ENCODE data around the gene HEATR5A. TPM values are rescaled to one million over a fixed set of nuclear protein-coding genes. Genes with fewer than 3 reads are reported as not detected.

HEATR5A gene
- total and polyA plus RNA-seq, 9 of the 15 experiments (the other 6 are each of a cell fraction or from before 2014, with no cell fraction given) = 8.0 to 50.9 (median 23.0) TPM

DNA sequence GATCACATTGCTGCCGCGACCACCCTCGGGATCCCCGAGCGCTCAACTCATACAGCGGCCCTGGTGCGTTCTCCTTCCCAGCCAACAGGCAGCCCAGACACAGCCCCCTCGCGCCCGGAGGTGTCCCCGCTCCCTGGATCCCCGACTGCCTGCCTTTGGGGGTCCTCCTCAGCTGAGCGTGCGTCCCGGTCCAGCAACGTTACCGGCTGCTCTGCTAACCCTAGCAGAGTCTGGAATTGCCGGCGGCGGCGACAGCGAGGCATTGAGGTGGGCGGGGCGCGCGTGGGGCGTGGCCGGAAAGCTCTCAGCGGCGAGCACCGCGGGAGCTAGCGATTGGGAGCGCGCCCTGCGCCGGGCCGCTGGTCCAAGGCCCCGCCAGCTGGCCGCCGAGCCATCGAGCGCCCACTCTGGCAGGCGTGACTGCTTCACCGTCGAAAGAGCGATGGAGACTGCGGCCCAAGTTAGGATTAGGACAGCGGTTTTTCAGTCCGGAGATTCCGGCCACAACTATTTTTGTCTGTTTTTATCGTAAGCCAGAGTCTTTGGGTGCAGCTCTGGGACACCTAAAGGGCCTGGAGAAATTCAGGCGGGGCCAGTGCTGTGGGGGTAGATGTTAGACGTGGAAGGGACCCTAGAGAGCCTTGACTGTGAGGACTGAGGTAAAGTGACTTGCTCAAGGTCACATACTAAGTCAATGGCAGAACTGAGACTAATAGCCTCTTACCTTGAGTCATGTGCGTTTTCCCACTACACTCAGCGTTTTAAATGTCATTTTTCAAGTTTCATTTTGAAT, at the start of gene HEATR5A (continued):
- no peak for TF ChIP-seq BHLHE40 (IDR thresholded peaks at IDR 0.05; ENCODE audit: low read length)
- TF ChIP-seq E2F3 (CRISPR knock-in tag; IDR thresholded peaks at IDR 0.05) = no peak
- TF ChIP-seq, protein P1, sequence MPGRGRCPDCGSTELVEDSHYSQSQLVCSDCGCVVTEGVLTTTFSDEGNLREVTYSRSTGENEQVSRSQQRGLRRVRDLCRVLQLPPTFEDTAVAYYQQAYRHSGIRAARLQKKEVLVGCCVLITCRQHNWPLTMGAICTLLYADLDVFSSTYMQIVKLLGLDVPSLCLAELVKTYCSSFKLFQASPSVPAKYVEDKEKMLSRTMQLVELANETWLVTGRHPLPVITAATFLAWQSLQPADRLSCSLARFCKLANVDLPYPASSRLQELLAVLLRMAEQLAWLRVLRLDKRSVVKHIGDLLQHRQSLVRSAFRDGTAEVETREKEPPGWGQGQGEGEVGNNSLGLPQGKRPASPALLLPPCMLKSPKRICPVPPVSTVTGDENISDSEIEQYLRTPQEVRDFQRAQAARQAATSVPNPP (IDR thresholded peaks at IDR 0.05; ENCODE audit: borderline replicate concordance, insufficient read depth, insufficient read length) = no peak
- no peak for TF ChIP-seq SMARCA4 (IDR thresholded peaks at IDR 0.05)
- TF ChIP-seq ZC3H11A (IDR thresholded peaks at IDR 0.05; ENCODE audit: low read depth, low read length) = no peak
- peak; percentile 91 for TF ChIP-seq POLR2B (IDR thresholded peaks at IDR 0.05; ENCODE audit: low read depth, partially characterized antibody)
- peak; percentile 49; the same call in 1 of the 2 replicates for TF ChIP-seq DIDO1 (tag; IDR thresholded peaks at IDR 0.05; ENCODE audit: low read depth)
- TF ChIP-seq SAP30 (IDR thresholded peaks at IDR 0.05; ENCODE audit: borderline replicate concordance, insufficient read depth, low read depth, low read length, poor library complexity, severe bottlenecking) = peak; percentile 72
- TF ChIP-seq, protein P2, sequence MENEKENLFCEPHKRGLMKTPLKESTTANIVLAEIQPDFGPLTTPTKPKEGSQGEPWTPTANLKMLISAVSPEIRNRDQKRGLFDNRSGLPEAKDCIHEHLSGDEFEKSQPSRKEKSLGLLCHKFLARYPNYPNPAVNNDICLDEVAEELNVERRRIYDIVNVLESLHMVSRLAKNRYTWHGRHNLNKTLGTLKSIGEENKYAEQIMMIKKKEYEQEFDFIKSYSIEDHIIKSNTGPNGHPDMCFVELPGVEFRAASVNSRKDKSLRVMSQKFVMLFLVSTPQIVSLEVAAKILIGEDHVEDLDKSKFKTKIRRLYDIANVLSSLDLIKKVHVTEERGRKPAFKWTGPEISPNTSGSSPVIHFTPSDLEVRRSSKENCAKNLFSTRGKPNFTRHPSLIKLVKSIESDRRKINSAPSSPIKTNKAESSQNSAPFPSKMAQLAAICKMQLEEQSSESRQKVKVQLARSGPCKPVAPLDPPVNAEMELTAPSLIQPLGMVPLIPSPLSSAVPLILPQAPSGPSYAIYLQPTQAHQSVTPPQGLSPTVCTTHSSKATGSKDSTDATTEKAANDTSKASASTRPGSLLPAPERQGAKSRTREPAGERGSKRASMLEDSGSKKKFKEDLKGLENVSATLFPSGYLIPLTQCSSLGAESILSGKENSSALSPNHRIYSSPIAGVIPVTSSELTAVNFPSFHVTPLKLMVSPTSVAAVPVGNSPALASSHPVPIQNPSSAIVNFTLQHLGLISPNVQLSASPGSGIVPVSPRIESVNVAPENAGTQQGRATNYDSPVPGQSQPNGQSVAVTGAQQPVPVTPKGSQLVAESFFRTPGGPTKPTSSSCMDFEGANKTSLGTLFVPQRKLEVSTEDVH (IDR thresholded peaks at IDR 0.05; ENCODE audit: low read depth, partially characterized antibody) = no peak
- TF ChIP-seq SMAD3 (CRISPR knock-in tag; conservative IDR thresholded peaks at IDR 0.05) = no peak
- TF ChIP-seq, protein P3, sequence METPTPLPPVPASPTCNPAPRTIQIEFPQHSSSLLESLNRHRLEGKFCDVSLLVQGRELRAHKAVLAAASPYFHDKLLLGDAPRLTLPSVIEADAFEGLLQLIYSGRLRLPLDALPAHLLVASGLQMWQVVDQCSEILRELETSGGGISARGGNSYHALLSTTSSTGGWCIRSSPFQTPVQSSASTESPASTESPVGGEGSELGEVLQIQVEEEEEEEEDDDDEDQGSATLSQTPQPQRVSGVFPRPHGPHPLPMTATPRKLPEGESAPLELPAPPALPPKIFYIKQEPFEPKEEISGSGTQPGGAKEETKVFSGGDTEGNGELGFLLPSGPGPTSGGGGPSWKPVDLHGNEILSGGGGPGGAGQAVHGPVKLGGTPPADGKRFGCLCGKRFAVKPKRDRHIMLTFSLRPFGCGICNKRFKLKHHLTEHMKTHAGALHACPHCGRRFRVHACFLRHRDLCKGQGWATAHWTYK (CRISPR knock-in tag; IDR thresholded peaks at IDR 0.05) = peak; percentile 84; the same call in 1 of the 2 replicates
